Hepatocyte (in vitro differentiated cells): Measurements from ENCODE around the gene SPAG6. TPM values are rescaled to one million over a fixed set of nuclear protein-coding genes. Genes with fewer than 3 reads are reported as not detected.

Experiments
- DNase-seq: peaks from one replicate; pipeline ENCODE4 v3.0.0-alpha.2; 2016; ENCODE audit warnings: low spot score
- H2AFZ ChIP-seq: fragments of 200-600 bp; sonication (generic); 2 replicates; pipeline ENCODE4 v1.6.0; 2016; ENCODE audit warnings: antibody characterized with exemption, mild to moderate bottlenecking
- H3K27ac ChIP-seq: fragments of 200-600 bp; sonication (generic); 2 replicates; pipeline ENCODE4 v1.5.1; 2016; ENCODE audit warnings: mild to moderate bottlenecking
- H3K27me3 ChIP-seq: fragments of 200-600 bp; sonication (generic); 2 replicates; pipeline ENCODE4 v1.6.1; 2016
- H3K36me3 ChIP-seq: fragments of 200-600 bp; sonication (generic); replicated peaks from 2 replicates; pipeline ENCODE4 v1.5.1; 2016; ENCODE audit warnings: low read depth; ENCODE audit not compliant: insufficient read depth
- H3K4me1 ChIP-seq: fragments of 200-600 bp; sonication (generic); 2 replicates; pipeline ENCODE4 v1.5.1; 2016; ENCODE audit warnings: mild to moderate bottlenecking, moderate library complexity; ENCODE audit not compliant: insufficient read depth
- H3K4me2 ChIP-seq: fragments of 200-600 bp; sonication (generic); 2 replicates; pipeline ENCODE4 v1.6.0; 2016
- H3K4me3 ChIP-seq: fragments of 200-600 bp; sonication (generic); 2 replicates; pipeline ENCODE4 v1.5.1; 2016; ENCODE audit warnings: mild to moderate bottlenecking
- H3K79me2 ChIP-seq: fragments of 200-600 bp; sonication (generic); 2 replicates; pipeline ENCODE4 v1.6.0; 2017; ENCODE audit warnings: mild to moderate bottlenecking
- H3K9me2 ChIP-seq: fragments of 200-600 bp; sonication (generic); replicated peaks from 2 replicates; pipeline ENCODE4 v1.6.0; 2017; ENCODE audit warnings: mild to moderate bottlenecking; ENCODE audit not compliant: insufficient read depth
- H3K9me3 ChIP-seq: fragments of 200-600 bp; sonication (generic); 2 replicates; pipeline ENCODE4 v1.5.1; 2016; ENCODE audit warnings: low read depth, mild to moderate bottlenecking
- H4K20me1 ChIP-seq: fragments of 200-600 bp; sonication (generic); 2 replicates; pipeline ENCODE4 v1.6.0; 2016; ENCODE audit warnings: mild to moderate bottlenecking; ENCODE audit not compliant: insufficient read depth, poor library complexity, severe bottlenecking
- CTCF ChIP-seq: fragments of 200-600 bp; sonication (generic); IDR thresholded peaks from 2 replicates; pipeline ENCODE4 v1.5.1; 2016; ENCODE audit warnings: antibody characterized with exemption, mild to moderate bottlenecking; ENCODE audit not compliant: poor library complexity
- EZH2 ChIP-seq: fragments of 200-600 bp; sonication (generic); IDR thresholded peaks from 2 replicates; pipeline ENCODE4 v1.6.1; 2016; ENCODE audit warnings: antibody characterized with exemption, mild to moderate bottlenecking, borderline replicate concordance
- EZH2phosphoT487 ChIP-seq: fragments of 200-600 bp; sonication (generic); IDR thresholded peaks from one replicate; pipeline ENCODE4 v1.6.1; 2018; ENCODE audit warnings: antibody characterized with exemption, mild to moderate bottlenecking, low read depth, moderate library complexity; ENCODE audit not compliant: unreplicated experiment, severe bottlenecking
- WGBS: methylation state at CpG from one replicate; pipeline ENCODE4 v1.1.6; 2016; ENCODE audit warnings: low lambda C conversion rate; ENCODE audit errors: missing lambda C conversion rate; 5-methylcytosine and 5-hydroxymethylcytosine counted together
- polyA plus RNA-seq: library from polyadenylated mRNA; unstranded; fragments of >200 nt; fragmentation: Nextera tagmentation; extraction: Ambion mirVana; gene quantifications from 2 replicates; pipeline ENCODE4 v1.2.1, GENCODE V29; 2016
- total RNA-seq: library from RNA; depleted of rRNA; stranded (reverse); fragments of >200 nt; gene quantifications from 2 replicates; pipeline ENCODE4 v1.2.3, GENCODE V29; 2014

SPAG6 gene
- total and polyA plus RNA-seq, 2 experiments from 2014 or later, result 0.17 TPM; not detected in 1

- H3K9me3 ChIP-seq, result no peaks in the 10 kb centered on the region
- no peaks in the 10 kb centered on the region for H3K36me3 ChIP-seq
- H4K20me1 ChIP-seq, result no peaks in the 10 kb centered on the region
- no peak overlapping the region for H3K4me2 ChIP-seq
- H3K27me3 ChIP-seq, result no peaks in the 10 kb centered on the region
- H3K9me2 ChIP-seq, result no peaks in the 10 kb centered on the region
- no peak overlapping the region for H3K4me3 ChIP-seq
- no peaks in the 10 kb centered on the region for H3K4me1 ChIP-seq
- WGBS, result 93% methylated on average over 3 of the region's 3 CpGs
- H2AFZ ChIP-seq, result no peak overlapping the region
- no peak for TF ChIP-seq CTCF
- H3K79me2 ChIP-seq, result no peaks in the 10 kb centered on the region
- H3K27ac ChIP-seq, result no peak overlapping the region
- DNase-seq, result no peak
Observed at GRCh38 chr10:22374489-22375126, 29.3 kb downstream of the SPAG6 start.

- H3K9me3 ChIP-seq, result no peaks in the 10 kb centered on the region
- no peak overlapping the region for H3K4me2 ChIP-seq
- no peaks in the 10 kb centered on the region for H3K9me2 ChIP-seq
- TF ChIP-seq CTCF, result no peak
- TF ChIP-seq EZH2, result no peak
- TF ChIP-seq EZH2phosphoT487, result no peak
- no peak overlapping the region for H3K4me3 ChIP-seq
- H4K20me1 ChIP-seq, result no peaks in the 10 kb centered on the region
- no peak for DNase-seq
- no peak overlapping the region for H3K27ac ChIP-seq
- no peaks in the 10 kb centered on the region for H3K27me3 ChIP-seq
- H3K79me2 ChIP-seq, result no peaks in the 10 kb centered on the region
- H2AFZ ChIP-seq, result no peak overlapping the region
- no peaks in the 10 kb centered on the region for H3K4me1 ChIP-seq
- WGBS, result 84% methylated on average over 3 of the region's 3 CpGs
- no peaks in the 10 kb centered on the region for H3K36me3 ChIP-seq
Observed at GRCh38 chr10:22379059-22379458, 33.8 kb downstream of the SPAG6 start.

- WGBS, result 54% methylated on average over 4 of the region's 4 CpGs
- H4K20me1 ChIP-seq, result no peaks in the 10 kb centered on the region
- H3K27ac ChIP-seq, result no peak overlapping the region
- H3K9me2 ChIP-seq, result no peaks in the 10 kb centered on the region
- H3K9me3 ChIP-seq, result no peaks in the 10 kb centered on the region
- no peaks in the 10 kb centered on the region for H3K36me3 ChIP-seq
- no peak for DNase-seq
- no peak overlapping the region for H3K4me3 ChIP-seq
- no peaks in the 10 kb centered on the region for H3K79me2 ChIP-seq
- H3K27me3 ChIP-seq, result no peaks in the 10 kb centered on the region
- H3K4me2 ChIP-seq, result no peak overlapping the region
- no peaks in the 10 kb centered on the region for H3K4me1 ChIP-seq
- TF ChIP-seq CTCF (no peak), EZH2 (no peak), EZH2phosphoT487 (no peak)
- H2AFZ ChIP-seq, result no peak overlapping the region
Observed at GRCh38 chr10:22381262-22381661, 36.0 kb downstream of the SPAG6 start.

- no peak overlapping the region for H2AFZ ChIP-seq
- H3K27me3 ChIP-seq, result no peaks in the 10 kb centered on the region
- H3K79me2 ChIP-seq, result no peaks in the 10 kb centered on the region
- H3K9me2 ChIP-seq, result no peaks in the 10 kb centered on the region
- H3K4me3 ChIP-seq, result no peak overlapping the region
- no peaks in the 10 kb centered on the region for H4K20me1 ChIP-seq
- TF ChIP-seq CTCF, result no peak
- TF ChIP-seq EZH2, result no peak
- no peak for TF ChIP-seq EZH2phosphoT487
- no peaks in the 10 kb centered on the region for H3K36me3 ChIP-seq
- H3K9me3 ChIP-seq, result no peaks in the 10 kb centered on the region
- H3K27ac ChIP-seq, result no peak overlapping the region
- H3K4me2 ChIP-seq, result no peak overlapping the region
- 79% methylated on average over 1 of the region's 1 CpG for WGBS
- no peaks in the 10 kb centered on the region for H3K4me1 ChIP-seq
- no peak for DNase-seq
Observed at GRCh38 chr10:22386503-22386902, 41.2 kb downstream of the SPAG6 start.
